Measurements from ENCODE around the gene CCNB1IP1. TPM values are rescaled to one million over a fixed set of nuclear protein-coding genes. Genes with fewer than 3 reads are reported as not detected.
"Not testable (repeated sequence)": the region's sequence is repeated elsewhere in the genome, so short reads cannot be mapped to it uniquely, and the experiment has no call there.

CCNB1IP1 gene
- total RNA-seq = 10 to 100 TPM; 28.9 to 31.1 TPM
- long read RNA-seq, donor 1, partial matches to known transcripts = 1 of 4 reads
- long read RNA-seq, donor 1, other reads (novel, unspliced or antisense) = 1 of 4 reads
- long read RNA-seq, donor 2, transcript CCNB1IP1-202 (7 exons, 1,479 nt) = major isoform, 21 of 34 reads
- long read RNA-seq, donor 2, partial matches to known transcripts = 10 of 34 reads
- long read RNA-seq, donor 2, other reads (novel, unspliced or antisense) = 1 of 34 reads

- no peak for DNase-seq (ENCODE audit: low spot score)
- intact Hi-C loops (cut with DNase I) = loop anchor here (10.0 kb wide), 3 partner anchors 122 to 352 kb away; partner anchors contain the start of genes ANG (in 1 of the 2), APEX1 (in 1 of the 2), OSGEP (in 1 of the 2) and RNASE4 (in 1 of the 2)
These were observed at the start of gene CCNB1IP1 for GRCh38 chr14:20332788-20333493. TSS of gene CCNB1IP1 (minus strand) at chr14:20333279. CDS start at chr14:20316523, 16,756 bp downstream.

GRCh38 chr14:20382526-20382925 is 49.4 kb upstream of the CCNB1IP1 start:
- no peak for DNase-seq (ENCODE audit: low spot score)
- intact Hi-C loops (cut with DNase I) = no loop called here

GRCh38 chr14:20381341-20381740 is 48.3 kb upstream of the CCNB1IP1 start:
- intact Hi-C loops (cut with DNase I) = no loop called here
- DNase-seq (ENCODE audit: low spot score) = no peak

GRCh38 chr14:20380681-20381080 is 47.6 kb upstream of the CCNB1IP1 start:
- DNase-seq (ENCODE audit: low spot score) = no peak
- intact Hi-C loops (cut with DNase I) = no loop called here

GRCh38 chr14:20379743-20380142 is 46.7 kb upstream of the CCNB1IP1 start:
- intact Hi-C loops (cut with DNase I) = loop anchor here in 1 of 2 donors (1.0 kb wide), 1 partner anchor 29 kb away; no protein-coding TSS in a partner anchor

GRCh38 chr14:20377171-20377570 is 44.1 kb upstream of the CCNB1IP1 start:
- intact Hi-C loops (cut with DNase I) = no loop called here
- DNase-seq (ENCODE audit: low spot score) = no peak

More at GRCh38 chr14:20379743-20380142, 46.7 kb upstream of the CCNB1IP1 start:
- no peak for DNase-seq (ENCODE audit: low spot score)

- intact Hi-C loops (cut with DNase I) = no loop called here
- no peak for DNase-seq (ENCODE audit: low spot score)
These were observed 43.1 kb upstream of the CCNB1IP1 start for GRCh38 chr14:20376071-20376588.

- DNase-seq (ENCODE audit: low spot score) = no peak
- intact Hi-C loops (cut with DNase I) = no loop called here
These were observed 42.4 kb upstream of the CCNB1IP1 start for GRCh38 chr14:20375471-20375870.

- intact Hi-C loops (cut with DNase I) = no loop called here
- no peak for DNase-seq (ENCODE audit: low spot score)
These were observed 39.7 kb upstream of the CCNB1IP1 start for GRCh38 chr14:20372796-20373195.

- DNase-seq (ENCODE audit: low spot score) = no peak
- intact Hi-C loops (cut with DNase I) = no loop called here
These were observed 32.8 kb upstream of the CCNB1IP1 start for GRCh38 chr14:20365928-20366327.

GRCh38 chr14:20358474-20358873 is 25.4 kb upstream of the CCNB1IP1 start:
- intact Hi-C loops (cut with DNase I); DNase-seq (ENCODE audit: low spot score): not testable (repeated sequence)

- no peak for DNase-seq (ENCODE audit: low spot score)
- intact Hi-C loops (cut with DNase I) = no loop called here
These were observed 23.3 kb upstream of the CCNB1IP1 start for GRCh38 chr14:20356422-20356821.

- intact Hi-C loops (cut with DNase I) = no loop called here
- DNase-seq (ENCODE audit: low spot score) = no peak
These were observed 17.8 kb upstream of the CCNB1IP1 start for GRCh38 chr14:20350860-20351259.

GRCh38 chr14:20350282-20350681 is 17.2 kb upstream of the CCNB1IP1 start:
- intact Hi-C loops (cut with DNase I) = no loop called here
- no peak for DNase-seq (ENCODE audit: low spot score)

- intact Hi-C loops (cut with DNase I) = loop anchor here in 1 of 2 donors (10.0 kb wide), 1 partner anchor 337 kb away; the partner anchor contains the start of genes ANG and RNASE4
These were observed 14.7 kb upstream of the CCNB1IP1 start for GRCh38 chr14:20347747-20348146.

GRCh38 chr14:20346713-20347112 is 13.6 kb upstream of the CCNB1IP1 start:
- no peak for DNase-seq (ENCODE audit: low spot score)
- intact Hi-C loops (cut with DNase I) = loop anchor here in 1 of 2 donors (10.0 kb wide), 1 partner anchor 338 kb away; the partner anchor contains the start of genes ANG and RNASE4

More at GRCh38 chr14:20347747-20348146, 14.7 kb upstream of the CCNB1IP1 start:
- no peak for DNase-seq (ENCODE audit: low spot score)

- no peak for DNase-seq (ENCODE audit: low spot score)
- intact Hi-C loops (cut with DNase I) = loop anchor here in 1 of 2 donors (10.0 kb wide), 1 partner anchor 339 kb away; the partner anchor contains the start of genes ANG and RNASE4
These were observed 12.3 kb upstream of the CCNB1IP1 start for GRCh38 chr14:20345366-20345765.

- intact Hi-C loops (cut with DNase I) = loop anchor here in 1 of 2 donors (10.0 kb wide), 1 partner anchor 341 kb away; the partner anchor contains the start of genes ANG and RNASE4
- no peak for DNase-seq (ENCODE audit: low spot score)
These were observed 10.8 kb upstream of the CCNB1IP1 start for GRCh38 chr14:20343862-20344220.

- intact Hi-C loops (cut with DNase I) = loop anchor here in 1 of 2 donors (10.0 kb wide), 1 partner anchor 342 kb away; the partner anchor contains the start of genes ANG and RNASE4
- peak; percentile 99 for DNase-seq (ENCODE audit: low spot score)
These were observed 10.2 kb upstream of the CCNB1IP1 start, which contains the start of gene PARP2 for GRCh38 chr14:20343092-20343861. TSS of gene PARP2 (plus strand) at chr14:20343635. CDS start at chr14:20343642, 7 bp downstream.
